AG09309 (cell line): ENCODE results near the gene USP44.

Experiments used
- DNase-seq: peaks from one replicate; pipeline ENCODE4 v3.0.0-alpha.2; 2010; ENCODE audit warnings: low read depth
- H3K4me3 ChIP-seq: 2 replicates; pipeline ENCODE4 v1.5.1; 2011; ENCODE audit warnings: mild to moderate bottlenecking, low read depth, low read length, moderate library complexity; ENCODE audit not compliant: control insufficient read depth
- TF ChIP-seq, protein P1 (sequence below): IDR thresholded peaks from 2 replicates; pipeline ENCODE4 v1.5.1; 2011; ENCODE audit warnings: mild to moderate bottlenecking, low read depth, low read length, inconsistent platforms; ENCODE audit not compliant: insufficient read depth, control insufficient read depth; ENCODE audit errors: missing control alignments

Gene USP44

DNA sequence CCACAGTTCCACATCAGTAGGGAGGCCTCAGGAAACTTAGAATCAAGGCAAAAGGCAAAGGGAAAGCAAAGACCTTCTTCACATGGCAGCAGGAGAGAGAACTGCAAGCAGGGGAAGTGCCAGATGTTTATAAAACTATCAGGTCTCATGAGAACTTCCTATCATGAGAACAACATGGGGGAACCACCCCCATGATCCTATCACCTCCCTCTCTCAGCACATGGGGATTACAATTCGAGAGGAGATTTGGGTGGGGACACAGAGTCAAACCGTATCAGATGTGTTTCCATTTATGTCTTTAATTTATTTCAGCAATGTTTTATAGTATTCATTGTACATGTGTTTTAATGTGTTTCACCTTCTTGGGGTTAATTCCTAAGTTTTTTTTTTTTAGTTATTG, 51.5 kb downstream of the USP44 start:
- TF ChIP-seq, protein P1, sequence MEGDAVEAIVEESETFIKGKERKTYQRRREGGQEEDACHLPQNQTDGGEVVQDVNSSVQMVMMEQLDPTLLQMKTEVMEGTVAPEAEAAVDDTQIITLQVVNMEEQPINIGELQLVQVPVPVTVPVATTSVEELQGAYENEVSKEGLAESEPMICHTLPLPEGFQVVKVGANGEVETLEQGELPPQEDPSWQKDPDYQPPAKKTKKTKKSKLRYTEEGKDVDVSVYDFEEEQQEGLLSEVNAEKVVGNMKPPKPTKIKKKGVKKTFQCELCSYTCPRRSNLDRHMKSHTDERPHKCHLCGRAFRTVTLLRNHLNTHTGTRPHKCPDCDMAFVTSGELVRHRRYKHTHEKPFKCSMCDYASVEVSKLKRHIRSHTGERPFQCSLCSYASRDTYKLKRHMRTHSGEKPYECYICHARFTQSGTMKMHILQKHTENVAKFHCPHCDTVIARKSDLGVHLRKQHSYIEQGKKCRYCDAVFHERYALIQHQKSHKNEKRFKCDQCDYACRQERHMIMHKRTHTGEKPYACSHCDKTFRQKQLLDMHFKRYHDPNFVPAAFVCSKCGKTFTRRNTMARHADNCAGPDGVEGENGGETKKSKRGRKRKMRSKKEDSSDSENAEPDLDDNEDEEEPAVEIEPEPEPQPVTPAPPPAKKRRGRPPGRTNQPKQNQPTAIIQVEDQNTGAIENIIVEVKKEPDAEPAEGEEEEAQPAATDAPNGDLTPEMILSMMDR = no peak
- DNase-seq = no peak
- H3K4me3 ChIP-seq = no peak overlapping the region

DNA sequence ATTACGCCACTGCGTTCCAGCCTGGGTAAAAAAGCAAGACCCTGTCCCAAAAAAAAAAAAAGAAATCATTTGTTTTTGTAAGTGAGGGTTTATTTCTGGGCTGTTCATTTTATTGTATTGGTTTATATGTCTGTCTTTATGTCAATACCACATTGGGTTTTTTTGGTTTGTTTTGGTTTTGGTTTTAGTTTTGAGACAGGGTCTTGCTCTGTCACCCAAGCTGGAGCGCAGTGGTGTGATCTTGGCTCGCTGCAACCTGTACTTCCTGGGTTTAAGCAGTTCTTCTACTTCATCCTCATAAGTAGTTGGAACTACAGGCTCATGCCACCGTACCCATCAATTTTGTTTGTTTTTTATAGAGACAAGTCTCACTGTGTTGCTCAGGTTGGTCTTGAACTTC, 52.3 kb downstream of the USP44 start:
- no peak overlapping the region for H3K4me3 ChIP-seq
- no peak for DNase-seq
- TF ChIP-seq, protein P1 = no peak

DNA sequence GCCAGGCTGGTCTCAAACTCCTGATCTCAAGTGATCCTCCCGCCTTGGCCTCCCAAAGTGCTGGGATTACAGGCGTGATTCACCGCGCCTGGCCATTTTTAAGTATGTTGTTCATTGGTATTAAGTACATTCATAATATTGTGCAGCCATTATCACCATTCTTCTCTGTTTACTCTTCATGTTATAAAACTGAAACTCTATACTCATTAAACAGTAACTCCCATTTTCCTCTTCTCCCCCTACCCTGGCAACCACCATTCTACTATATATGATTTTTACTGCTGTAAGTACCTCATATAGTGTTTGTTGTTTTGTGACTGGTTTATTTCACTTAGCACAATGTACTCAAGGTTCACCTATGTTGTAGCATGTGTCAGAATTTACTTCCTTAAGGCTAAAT, 54.2 kb downstream of the USP44 start:
- no peak overlapping the region for H3K4me3 ChIP-seq
- DNase-seq = no peak
- TF ChIP-seq, protein P1 = no peak

DNA sequence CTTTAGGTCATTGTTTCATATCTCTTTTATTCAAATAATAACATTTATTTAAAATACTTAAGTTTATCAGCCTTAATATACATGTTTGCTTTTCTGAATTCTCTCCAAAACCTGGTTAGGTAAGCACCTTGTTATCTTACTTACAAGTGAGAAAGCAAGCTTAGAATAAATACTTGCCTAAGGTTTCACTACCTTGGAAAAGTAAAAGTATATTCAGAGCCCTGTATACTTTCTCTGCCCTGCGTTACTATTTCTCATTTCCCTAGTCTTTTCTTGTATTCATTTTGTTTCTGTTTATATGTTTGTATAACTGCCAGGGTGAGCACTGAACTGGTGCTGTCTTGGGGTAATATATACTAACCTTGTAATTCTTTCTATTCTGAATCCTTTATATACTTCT, 55.8 kb downstream of the USP44 start:
- TF ChIP-seq, protein P1 = no peak
- H3K4me3 ChIP-seq = no peak overlapping the region
- DNase-seq = no peak

DNA sequence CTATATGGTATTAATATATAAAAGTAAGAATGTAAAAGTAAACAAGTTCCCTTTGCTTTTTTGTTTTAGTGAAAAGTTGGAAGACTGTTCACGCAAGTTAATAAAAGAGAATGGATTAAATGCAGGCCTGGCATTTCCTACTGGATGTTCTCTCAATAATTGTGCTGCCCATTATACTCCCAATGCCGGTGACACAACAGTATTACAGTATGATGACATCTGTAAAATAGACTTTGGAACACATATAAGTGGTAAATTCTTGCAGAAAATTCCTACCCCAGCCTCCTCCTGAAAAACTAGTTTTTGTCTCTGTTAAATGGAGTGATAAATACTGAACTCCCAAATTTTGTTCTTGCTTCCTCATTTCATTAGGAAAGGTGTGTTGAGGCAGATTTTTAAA, 56.4 kb downstream of the USP44 start:
- no peak for DNase-seq
- TF ChIP-seq, protein P1 = no peak
- H3K4me3 ChIP-seq = no peak overlapping the region

DNA sequence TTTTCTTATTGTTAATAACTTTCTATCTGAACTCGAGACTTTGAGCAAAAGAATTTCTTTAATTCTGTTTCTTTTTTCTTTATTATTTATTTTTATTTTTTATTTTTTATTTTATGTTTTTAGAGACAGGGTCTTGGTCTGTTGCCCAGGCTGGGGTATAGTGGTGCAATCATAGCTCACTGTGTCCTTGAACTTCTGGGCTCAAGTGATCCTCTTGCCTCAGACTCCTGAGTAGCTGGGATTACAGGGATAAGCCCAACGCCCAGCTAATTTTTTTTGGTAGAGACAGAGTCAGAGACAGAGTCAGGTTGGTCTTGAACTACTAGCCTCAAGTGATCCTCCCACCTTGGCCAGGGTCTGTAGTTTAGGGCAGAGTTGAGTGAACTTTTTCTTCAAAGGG, 58.8 kb downstream of the USP44 start:
- no peak for DNase-seq
- TF ChIP-seq, protein P1 = no peak
- H3K4me3 ChIP-seq = no peak overlapping the region

DNA sequence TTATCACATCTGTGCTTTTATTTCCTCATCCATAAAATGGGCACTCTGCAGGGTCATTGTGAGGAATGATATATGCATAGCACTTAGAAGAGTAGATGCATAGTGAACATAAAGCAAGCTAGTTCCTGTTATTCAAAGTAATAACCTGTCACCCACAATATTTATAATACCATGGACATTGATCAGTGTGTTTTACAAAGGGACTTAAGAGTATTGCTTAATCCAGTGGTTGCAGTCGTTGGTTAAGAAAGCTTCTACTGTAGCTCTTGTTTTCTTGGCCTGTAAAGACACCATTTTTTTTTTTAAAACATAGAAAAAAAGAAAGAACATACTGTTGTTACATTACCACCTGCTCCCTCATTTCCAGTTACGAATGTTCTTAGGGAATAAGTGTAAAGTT, 64.3 kb downstream of the USP44 start:
- TF ChIP-seq, protein P1 = no peak
- H3K4me3 ChIP-seq = no peak overlapping the region
- no peak for DNase-seq
